Astrocyte of the cerebellum (primary cell): ENCODE data around the gene LSG1.
A peak's percentile ranks its signal among the peaks of the same experiment; 100 is the strongest.

ENCODE experiments used
- DNase-seq: peaks from one replicate; pipeline ENCODE4 v3.0.0-alpha.2; 2011; ENCODE audit warnings: low read depth
- H3K4me3 ChIP-seq: 2 replicates; pipeline ENCODE4 v1.5.1; 2011; ENCODE audit warnings: mild to moderate bottlenecking, low read depth, low read length, moderate library complexity
- CTCF ChIP-seq: IDR thresholded peaks from 2 replicates; pipeline ENCODE4 v1.5.1; 2012; ENCODE audit warnings: low read length, low read depth, moderate library complexity, mild to moderate bottlenecking; ENCODE audit errors: missing control alignments
- in situ Hi-C: cut with HindIII; loops from 2 replicates; pipeline ENCODE4 v1.10.0; 2017; ENCODE audit warnings: low sequenced_read_pairs

LSG1 gene

GRCh38 chr3:194647747-194648146, 24.2 kb downstream of the LSG1 start:
- no peak overlapping the region for H3K4me3 ChIP-seq
- in situ Hi-C loops: no loop called here
- no peak for TF ChIP-seq CTCF
- no peak for DNase-seq

- no peak overlapping the region for H3K4me3 ChIP-seq
- in situ Hi-C loops: no loop called here
- no peak for DNase-seq
- TF ChIP-seq CTCF: no peak
Measured at GRCh38 chr3:194642769-194643168, 29.2 kb downstream of the LSG1 start.

GRCh38 chr3:194640829-194641228, 31.2 kb downstream of the LSG1 start:
- H3K4me3 ChIP-seq: no peak overlapping the region
- in situ Hi-C loops: no loop called here
- DNase-seq: peak; percentile 34
- peak; percentile 52 for TF ChIP-seq CTCF

GRCh38 chr3:194638991-194639605, 32.9 kb downstream of the LSG1 start:
- no peak for DNase-seq
- H3K4me3 ChIP-seq: no peak overlapping the region
- in situ Hi-C loops: no loop called here
- no peak for TF ChIP-seq CTCF

- DNase-seq: no peak
- no peak overlapping the region for H3K4me3 ChIP-seq
- in situ Hi-C loops: no loop called here
- no peak for TF ChIP-seq CTCF
Measured at GRCh38 chr3:194637541-194638400, 34.2 kb downstream of the LSG1 start.

GRCh38 chr3:194637066-194637465, 34.9 kb downstream of the LSG1 start:
- no peak overlapping the region for H3K4me3 ChIP-seq
- no peak for DNase-seq
- in situ Hi-C loops: no loop called here
- TF ChIP-seq CTCF: no peak
